GM21619 (cell line): ENCODE results near the gene PACS2.
"Not testable (repeated sequence)": the region's sequence is repeated elsewhere in the genome, so short reads cannot be mapped to it uniquely, and the experiment has no call there.

ENCODE experiments used
- ATAC-seq: cut with Tn5 transposase; IDR thresholded peaks from one replicate; pipeline ENCODE4 v1.9.1; 2021; ENCODE audit not compliant: unreplicated experiment

Gene PACS2

GRCh38 chr14:105348169-105348944 lies 33.8 kb downstream of the PACS2 start:
- ATAC-seq, result no peak

GRCh38 chr14:105348945-105349699 lies 34.6 kb downstream of the PACS2 start:
- no peak for ATAC-seq

DNA sequence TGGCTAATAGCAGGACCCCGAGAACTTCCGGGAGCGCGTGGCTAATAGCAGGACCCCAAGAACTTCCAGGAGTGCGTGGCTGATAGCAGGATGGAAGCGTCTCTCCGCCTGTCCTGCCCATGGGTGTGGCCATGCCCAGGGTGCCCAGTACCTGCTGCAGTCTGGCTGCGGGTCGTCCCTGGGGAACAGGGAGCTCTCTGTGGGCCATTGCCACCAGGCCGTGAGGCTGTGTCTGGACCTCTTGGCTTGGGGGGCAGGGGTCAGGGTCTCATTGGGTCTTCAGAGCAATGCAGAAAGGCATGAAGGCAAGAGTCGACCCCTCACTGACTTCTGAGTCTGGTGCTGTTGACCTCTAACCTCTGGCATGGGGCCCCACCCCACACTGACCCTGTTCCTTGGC lies 35.4 kb downstream of the PACS2 start:
- no peak for ATAC-seq

- no peak for ATAC-seq
These were observed 36.1 kb downstream of the PACS2 start for GRCh38 chr14:105350450-105351244.

DNA sequence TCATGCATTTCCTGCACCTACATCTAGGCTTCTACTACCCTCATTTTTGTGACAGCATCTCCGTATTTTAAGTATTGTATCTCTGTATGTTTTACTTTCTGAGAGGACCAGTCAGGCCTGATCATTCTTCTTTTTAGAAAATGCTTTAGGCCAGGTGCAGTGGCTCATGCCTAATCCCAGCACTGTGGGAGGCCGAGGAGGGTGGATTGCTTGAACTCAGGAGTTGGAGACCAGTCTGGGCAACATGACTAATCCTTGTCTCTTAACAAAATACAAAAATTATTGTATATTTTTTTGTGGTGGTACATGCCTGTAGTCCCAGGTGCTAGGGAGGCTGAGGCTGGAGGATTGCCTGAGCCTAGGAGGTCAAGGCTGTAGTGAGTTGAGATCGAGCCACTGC lies 36.9 kb downstream of the PACS2 start:
- no peak for ATAC-seq

DNA sequence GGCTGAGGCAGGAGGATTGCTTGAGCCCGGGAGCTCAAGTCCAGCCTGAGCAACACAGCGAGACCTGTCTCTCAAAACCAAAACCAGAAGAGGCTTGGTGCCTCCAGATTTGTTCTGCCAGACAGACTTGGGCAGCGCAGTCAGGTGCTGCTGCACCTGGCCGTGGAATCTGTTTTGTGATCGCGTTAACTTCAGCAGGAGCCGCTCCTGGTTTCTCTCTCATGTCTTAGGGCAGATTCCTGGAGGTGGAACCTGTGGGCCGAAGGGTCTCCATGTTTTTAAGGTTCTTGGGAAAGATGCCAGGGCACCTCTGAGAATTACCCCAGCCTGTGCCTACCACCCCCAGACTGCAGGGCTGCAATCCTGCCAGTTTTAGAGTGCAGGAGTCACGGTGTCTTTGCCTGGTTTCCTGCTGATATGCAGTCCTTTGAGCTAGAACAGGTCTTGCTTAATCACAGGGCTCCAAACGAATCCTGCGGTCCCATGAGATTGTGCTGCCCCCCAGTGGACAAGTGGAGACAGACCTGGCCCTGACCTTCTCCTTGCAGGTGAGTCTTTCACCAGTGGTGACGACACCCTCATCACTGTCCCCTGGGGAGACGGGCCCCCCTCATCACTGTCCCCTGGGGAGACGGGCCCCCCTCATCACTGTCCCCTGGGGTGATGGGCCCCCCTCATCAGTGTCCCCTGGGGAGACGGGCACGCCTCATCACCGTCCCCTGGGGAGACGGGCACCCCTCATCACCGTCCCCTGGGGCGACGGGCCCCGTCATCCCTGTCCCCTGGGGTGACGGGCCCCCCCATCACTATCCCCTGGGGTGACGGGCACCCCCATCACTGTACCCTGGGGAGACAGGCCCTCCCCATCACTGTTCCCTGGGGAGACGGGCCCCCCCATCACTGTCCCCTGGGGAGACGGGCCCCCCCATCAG lies 37.6 kb downstream of the PACS2 start:
- ATAC-seq, result peak; percentile 76

DNA sequence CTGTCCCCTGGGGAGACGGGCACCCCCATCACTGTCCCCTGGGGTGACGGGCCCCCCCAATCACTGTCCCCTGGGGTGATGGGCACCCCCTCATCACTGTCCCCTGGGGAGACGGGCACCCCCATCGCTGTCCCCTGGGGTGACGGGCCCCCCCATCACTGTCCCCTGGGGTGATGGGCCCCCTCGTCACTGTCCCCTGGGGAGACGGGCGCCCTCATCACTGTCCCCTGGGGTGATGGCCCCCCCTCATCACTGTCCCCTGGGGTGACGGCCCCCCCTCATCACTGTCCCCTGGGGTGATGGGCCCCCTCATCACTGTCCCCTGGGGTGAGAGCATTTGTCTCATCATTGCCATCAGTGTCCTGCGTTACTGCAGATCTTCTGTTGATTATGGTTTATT lies 38.6 kb downstream of the PACS2 start:
- no peak for ATAC-seq

DNA sequence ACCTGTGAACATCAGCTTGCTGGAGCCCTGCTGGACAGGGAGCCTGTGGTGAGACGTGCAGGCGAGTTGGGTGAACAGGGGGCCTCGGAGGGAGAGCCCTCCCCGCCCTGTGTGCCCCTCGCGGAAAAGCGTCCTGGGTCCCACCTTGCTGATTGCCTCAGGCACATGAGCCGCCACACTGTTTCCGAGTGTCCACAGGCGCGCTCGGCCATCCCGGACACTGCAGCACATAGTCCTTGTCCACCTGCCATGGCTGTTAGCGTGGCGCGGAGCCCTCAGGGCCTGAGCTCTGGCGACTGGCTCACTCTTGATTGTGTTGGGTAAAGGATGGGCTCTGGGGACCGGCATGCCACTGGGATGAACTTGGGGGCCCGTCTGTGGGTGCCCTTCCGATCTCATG lies 40.0 kb downstream of the PACS2 start:
- no peak for ATAC-seq

DNA sequence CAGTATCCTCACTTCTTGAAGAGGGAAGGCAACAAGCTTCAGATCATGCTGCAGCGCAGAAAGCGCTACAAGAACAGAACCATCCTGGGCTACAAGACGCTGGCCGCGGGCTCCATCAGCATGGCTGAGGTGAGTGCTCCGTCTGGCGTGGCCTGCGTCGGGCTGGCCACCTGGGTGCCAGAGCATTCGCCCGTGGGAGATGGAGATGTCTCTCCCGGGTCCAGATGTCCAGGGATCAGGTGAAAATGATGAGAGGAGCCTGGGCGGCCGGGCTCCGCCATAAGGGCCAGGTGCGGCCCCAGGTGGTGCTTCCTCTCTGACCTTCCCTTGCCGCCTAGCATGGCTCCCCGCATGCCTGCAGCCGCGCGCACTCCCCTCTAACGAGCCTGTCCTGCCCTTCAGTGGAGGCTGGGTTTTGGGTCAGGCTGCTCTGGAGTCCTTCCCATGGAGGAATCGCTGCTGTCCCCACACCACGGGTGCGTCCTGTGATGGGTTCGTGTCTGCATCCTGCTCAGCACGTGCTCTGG lies 40.6 kb downstream of the PACS2 start:
- ATAC-seq, result no peak

GRCh38 chr14:105355850-105356604 lies 41.5 kb downstream of the PACS2 start:
- ATAC-seq, result no peak

DNA sequence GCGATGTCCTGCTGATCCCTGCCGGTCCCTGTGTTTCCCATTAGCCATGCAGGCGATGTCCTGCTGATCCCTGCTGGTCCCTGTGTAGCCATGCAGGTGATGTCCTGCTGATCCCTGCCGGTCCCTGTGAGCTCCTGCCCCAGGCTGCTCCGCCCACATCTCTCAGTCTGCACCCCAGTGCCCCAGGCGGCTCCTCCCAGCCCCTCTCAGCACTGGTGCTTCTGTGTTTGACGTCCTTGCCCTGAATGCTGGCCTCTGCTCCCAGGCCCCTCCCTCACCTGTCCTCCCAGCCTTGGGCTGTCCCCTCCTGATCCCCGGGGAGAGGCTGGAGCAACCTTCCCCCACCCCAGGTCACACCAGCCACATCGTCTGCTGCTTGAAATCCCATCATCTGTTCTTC lies 42.4 kb downstream of the PACS2 start:
- no peak for ATAC-seq

GRCh38 chr14:105357626-105358025 lies 43.1 kb downstream of the PACS2 start:
- ATAC-seq, result no peak

- no peak for ATAC-seq
These were observed 43.7 kb downstream of the PACS2 start for GRCh38 chr14:105358140-105358846.

DNA sequence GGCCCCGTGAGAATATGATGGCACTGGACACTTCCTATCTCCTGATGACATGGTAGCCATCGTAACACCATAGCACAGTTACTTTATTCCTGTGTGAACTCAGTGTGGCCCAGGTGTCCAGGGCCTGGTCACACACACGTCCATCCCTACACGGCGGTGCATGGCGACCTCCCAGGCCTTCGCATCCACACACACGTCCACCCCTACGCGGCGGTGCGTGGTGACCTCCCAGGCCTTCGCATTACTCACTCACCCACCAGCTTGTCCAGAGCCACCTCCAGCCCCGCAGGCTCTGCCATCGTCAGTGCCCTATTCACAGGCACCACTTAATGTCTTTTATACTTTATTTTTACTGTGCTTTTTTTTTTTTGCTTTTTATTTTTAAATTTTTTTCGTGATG lies 44.4 kb downstream of the PACS2 start:
- ATAC-seq, result no peak

GRCh38 chr14:105361412-105361811 lies 46.9 kb downstream of the PACS2 start:
- not testable (repeated sequence) for ATAC-seq

GRCh38 chr14:105363847-105364708 lies 49.5 kb downstream of the PACS2 start:
- no peak for ATAC-seq

DNA sequence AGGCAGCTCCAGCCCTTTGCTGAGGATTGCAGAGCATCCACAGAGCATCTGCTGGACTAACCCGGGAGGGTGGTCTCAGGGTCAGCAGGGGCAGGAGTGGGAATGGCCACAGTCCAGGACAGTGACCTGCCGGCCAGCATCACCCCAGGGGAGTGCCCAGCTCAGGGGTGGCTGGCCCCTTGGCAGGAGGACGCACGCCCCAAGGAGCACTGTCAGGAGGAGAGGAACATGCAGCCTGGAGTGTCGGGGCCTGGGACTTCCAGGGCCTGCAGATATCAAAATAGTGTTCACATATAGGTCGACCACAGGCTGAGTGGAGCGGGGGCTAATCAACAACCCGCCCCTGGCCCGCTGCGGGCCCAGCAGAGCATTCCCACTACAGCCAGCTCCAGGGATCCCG lies 50.6 kb downstream of the PACS2 start:
- ATAC-seq, result no peak

- ATAC-seq, result no peak
These were observed 51.1 kb downstream of the PACS2 start for GRCh38 chr14:105365681-105366080.
